ENCODE data around the gene ASB13.

ASB13 gene

GRCh38 chr10:5666841-5667630, 641 bp upstream of the ASB13 start:
- peak; percentile 89 for TF ChIP-seq L3MBTL2 (conservative IDR thresholded peaks at IDR 0.05)
- TF ChIP-seq FOXA1 (IDR thresholded peaks at IDR 0.05), result no peak
- no peak for TF ChIP-seq LEF1 (IDR thresholded peaks at IDR 0.05; ENCODE audit: borderline replicate concordance)
- no peak for TF ChIP-seq CTBP1 (IDR thresholded peaks at IDR 0.05; ENCODE audit: borderline replicate concordance)
- no peak for TF ChIP-seq ELF4 (IDR thresholded peaks at IDR 0.05)
- TF ChIP-seq SP1 (IDR thresholded peaks at IDR 0.05), result no peak
- ChIA-PET CTCF (no interaction called here), POLR2A (no interaction called here)
- DNase-seq (ENCODE audit: extremely low spot score), result no peak

DNA sequence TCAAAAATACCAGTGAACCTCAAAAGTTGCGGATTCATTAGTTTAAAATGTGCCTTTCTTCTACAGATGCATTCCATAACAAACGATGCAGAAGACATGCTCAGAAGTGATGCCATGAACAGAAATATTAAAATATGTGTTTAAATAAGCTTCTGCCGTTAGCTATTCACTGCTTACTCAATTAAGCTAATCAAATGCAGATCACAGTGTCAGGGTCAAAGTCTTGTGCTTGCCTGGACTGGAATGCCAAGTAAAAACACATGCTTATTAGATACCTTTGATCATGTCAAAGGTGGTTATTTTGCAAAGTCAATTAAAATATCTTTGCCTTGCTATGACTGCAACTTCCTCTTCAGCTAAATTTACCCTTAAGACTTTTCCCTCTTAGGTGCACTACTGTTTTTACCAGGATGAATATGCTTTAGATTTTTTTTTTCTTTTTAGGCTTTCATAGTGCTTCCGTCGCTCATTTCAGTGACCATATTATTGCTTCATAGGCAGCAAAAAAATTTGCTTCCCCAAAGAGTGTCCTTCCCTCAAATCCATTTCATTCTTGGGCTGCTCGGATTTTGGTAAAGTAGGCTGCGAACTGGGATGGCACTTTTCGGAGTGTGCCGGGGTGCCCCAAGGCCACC, 905 bp downstream of the ASB13 start:
- no peak for DNase-seq (ENCODE audit: extremely low spot score)
- ChIA-PET POLR2A (interaction anchor here (0.8 kb wide), 1 partner anchor 9 kb away, joined by 3 read pairs; no protein-coding TSS in a partner anchor), CTCF (interaction anchor here (1.4 kb wide), 1 partner anchor 9 kb away, joined by 4 read pairs; no protein-coding TSS in a partner anchor)
- no peak for TF ChIP-seq ARNT (IDR thresholded peaks at IDR 0.05)
- TF ChIP-seq HDGF (IDR thresholded peaks at IDR 0.05; ENCODE audit: borderline replicate concordance), result no peak
- TF ChIP-seq, protein P1, sequence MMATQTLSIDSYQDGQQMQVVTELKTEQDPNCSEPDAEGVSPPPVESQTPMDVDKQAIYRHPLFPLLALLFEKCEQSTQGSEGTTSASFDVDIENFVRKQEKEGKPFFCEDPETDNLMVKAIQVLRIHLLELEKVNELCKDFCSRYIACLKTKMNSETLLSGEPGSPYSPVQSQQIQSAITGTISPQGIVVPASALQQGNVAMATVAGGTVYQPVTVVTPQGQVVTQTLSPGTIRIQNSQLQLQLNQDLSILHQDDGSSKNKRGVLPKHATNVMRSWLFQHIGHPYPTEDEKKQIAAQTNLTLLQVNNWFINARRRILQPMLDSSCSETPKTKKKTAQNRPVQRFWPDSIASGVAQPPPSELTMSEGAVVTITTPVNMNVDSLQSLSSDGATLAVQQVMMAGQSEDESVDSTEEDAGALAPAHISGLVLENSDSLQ (IDR thresholded peaks at IDR 0.05), result no peak
- TF ChIP-seq FOXA1 (IDR thresholded peaks at IDR 0.05), result no peak
- no peak for TF ChIP-seq BHLHE40 (IDR thresholded peaks at IDR 0.05; ENCODE audit: borderline replicate concordance)
- no peak for TF ChIP-seq SP1 (IDR thresholded peaks at IDR 0.05)
- no peak for TF ChIP-seq FOXK2 (IDR thresholded peaks at IDR 0.05)
- no peak for TF ChIP-seq L3MBTL2 (conservative IDR thresholded peaks at IDR 0.05)
- no peak for TF ChIP-seq SUZ12 (IDR thresholded peaks at IDR 0.05)
- no peak for TF ChIP-seq CTBP1 (IDR thresholded peaks at IDR 0.05; ENCODE audit: borderline replicate concordance)
- no peak for TF ChIP-seq NFRKB (IDR thresholded peaks at IDR 0.05)
- no peak for TF ChIP-seq LEF1 (IDR thresholded peaks at IDR 0.05; ENCODE audit: borderline replicate concordance)
- no peak for TF ChIP-seq ZNF384 (IDR thresholded peaks at IDR 0.05)
- no peak for TF ChIP-seq ELF4 (IDR thresholded peaks at IDR 0.05)
- no peak for TF ChIP-seq FOXM1 (IDR thresholded peaks at IDR 0.05; ENCODE audit: borderline replicate concordance)
- no peak for TF ChIP-seq TARDBP (IDR thresholded peaks at IDR 0.05)

GRCh38 chr10:5663692-5664427, 2.5 kb downstream of the ASB13 start:
- POLR2A ChIA-PET, result interaction anchor here (0.6 to 1.0 kb wide), 2 partner anchors 12 to 270 kb away, joined by 3 read pairs; no protein-coding TSS in a partner anchor
- DNase-seq (ENCODE audit: extremely low spot score), result peak; percentile 39
- CTCF ChIA-PET, result interaction anchor here (0.5 to 1.1 kb wide), 3 partner anchors 10 to 219 kb away, joined by 3 to 5 read pairs (median 3); no protein-coding TSS in a partner anchor
- TF ChIP-seq L3MBTL2 (conservative IDR thresholded peaks at IDR 0.05), result no peak
- TF ChIP-seq CTBP1 (IDR thresholded peaks at IDR 0.05; ENCODE audit: borderline replicate concordance), result no peak
- no peak for TF ChIP-seq TARDBP (IDR thresholded peaks at IDR 0.05)
- TF ChIP-seq NFRKB (IDR thresholded peaks at IDR 0.05), result no peak
- no peak for TF ChIP-seq ARNT (IDR thresholded peaks at IDR 0.05)
- TF ChIP-seq BHLHE40 (IDR thresholded peaks at IDR 0.05; ENCODE audit: borderline replicate concordance), result no peak
- TF ChIP-seq HDGF (IDR thresholded peaks at IDR 0.05; ENCODE audit: borderline replicate concordance), result no peak
- no peak for TF ChIP-seq FOXM1 (IDR thresholded peaks at IDR 0.05; ENCODE audit: borderline replicate concordance)
- TF ChIP-seq SUZ12 (IDR thresholded peaks at IDR 0.05), result no peak

GRCh38 chr10:5662708-5663579, 3.5 kb downstream of the ASB13 start:
- CTCF ChIA-PET, result interaction anchor here (1.0 to 1.1 kb wide), 2 partner anchors 9 to 33 kb away, joined by 3 to 5 read pairs; no protein-coding TSS in a partner anchor
- POLR2A ChIA-PET, result interaction anchor here (0.6 to 1.0 kb wide), 2 partner anchors 11 to 270 kb away, joined by 3 read pairs; no protein-coding TSS in a partner anchor

GRCh38 chr10:5661043-5661442, 5.4 kb downstream of the ASB13 start:
- TF ChIP-seq ARNT (IDR thresholded peaks at IDR 0.05) (no peak), ZNF384 (IDR thresholded peaks at IDR 0.05) (no peak), FOXA1 (IDR thresholded peaks at IDR 0.05) (no peak), SUZ12 (IDR thresholded peaks at IDR 0.05) (no peak), NFRKB (IDR thresholded peaks at IDR 0.05) (no peak), CTBP1 (IDR thresholded peaks at IDR 0.05; ENCODE audit: borderline replicate concordance) (no peak)
- DNase-seq (ENCODE audit: extremely low spot score), result no peak
- CTCF ChIA-PET, result no interaction called here
- POLR2A ChIA-PET, result no interaction called here

More at GRCh38 chr10:5662708-5663579, 3.5 kb downstream of the ASB13 start:
- DNase-seq (ENCODE audit: extremely low spot score), result no peak
- TF ChIP-seq ARNT (IDR thresholded peaks at IDR 0.05) (no peak), FOXK2 (IDR thresholded peaks at IDR 0.05) (no peak), L3MBTL2 (conservative IDR thresholded peaks at IDR 0.05) (no peak)
- TF ChIP-seq, protein P1 (IDR thresholded peaks at IDR 0.05), result no peak
